SU-DHL-6 (cell line): Measurements from ENCODE around the gene ELL2.

Experiments used
- H2AFZ ChIP-seq: fragments of 200-600 bp; sonication (generic); 2 replicates; pipeline ENCODE4 v1.6.1; 2014; ENCODE audit warnings: low read depth, mild to moderate bottlenecking, moderate library complexity, mixed read lengths, antibody characterized with exemption, low read length; ENCODE audit not compliant: severe bottlenecking
- H3F3A ChIP-seq: fragments of 200-600 bp; shearing (Covaris generic); 2 replicates; pipeline ENCODE4 v1.6.0; 2016; ENCODE audit warnings: antibody characterized with exemption, mild to moderate bottlenecking; ENCODE audit not compliant: insufficient read depth
- H3K27ac ChIP-seq: fragments of 200-600 bp; sonication (generic); 2 replicates; pipeline ENCODE4 v1.5.1; 2016; ENCODE audit warnings: low read depth, mild to moderate bottlenecking, low read length, moderate library complexity, mixed read lengths
- H3K27me3 ChIP-seq: fragments of 200-600 bp; sonication (generic), shearing (Covaris generic); 2 replicates; pipeline ENCODE4 v1.6.0; 2014; ENCODE audit warnings: mild to moderate bottlenecking, low read length
- H3K36me3 ChIP-seq: fragments of 200-600 bp; sonication (generic); 2 replicates; pipeline ENCODE4 v1.6.1; 2014; ENCODE audit warnings: mild to moderate bottlenecking, low read length, mixed read lengths
- H3K4me2 ChIP-seq: fragments of 300-600, 200-600 bp; shearing (Covaris generic), sonication (generic); 2 replicates; pipeline ENCODE4 v1.6.0; 2014; ENCODE audit warnings: low read length, low read depth, mild to moderate bottlenecking; ENCODE audit not compliant: poor library complexity, severe bottlenecking
- H3K4me3 ChIP-seq: fragments of 200-600 bp; sonication (generic); 2 replicates; pipeline ENCODE4 v1.5.1; 2014; ENCODE audit warnings: antibody characterized with exemption, low read length, mild to moderate bottlenecking, mixed read lengths; ENCODE audit not compliant: insufficient read depth, poor library complexity, severe bottlenecking
- H3K79me2 ChIP-seq: fragments of 200-600 bp; sonication (generic); 2 replicates; pipeline ENCODE4 v1.6.1; 2014; ENCODE audit warnings: mild to moderate bottlenecking, low read length, moderate library complexity; ENCODE audit not compliant: insufficient read depth
- H3K9ac ChIP-seq: fragments of 200-600 bp; sonication (generic); 2 replicates; pipeline ENCODE4 v1.7.0; 2014; ENCODE audit warnings: mild to moderate bottlenecking, low read length
- H3K9me2 ChIP-seq: fragments of 200-600 bp; sonication (generic); replicated peaks from 2 replicates; pipeline ENCODE4 v1.6.1; 2014; ENCODE audit warnings: low read length; ENCODE audit not compliant: insufficient read depth
- H3K9me3 ChIP-seq: fragments of 200-600 bp; sonication (generic); 2 replicates; pipeline ENCODE4 v1.6.1; 2014; ENCODE audit warnings: low read length, mixed read lengths; ENCODE audit not compliant: insufficient read depth
- H4K20me1 ChIP-seq: fragments of 200-600 bp; sonication (generic); 2 replicates; pipeline ENCODE4 v1.6.1; 2014; ENCODE audit warnings: low read depth, mild to moderate bottlenecking, antibody characterized with exemption, low read length, moderate library complexity, mixed read lengths
- EZH2phosphoT487 ChIP-seq: fragments of 200-600 bp; sonication (generic), shearing (Covaris generic); conservative IDR thresholded peaks from 2 replicates; pipeline ENCODE4 v1.6.1; 2018; ENCODE audit warnings: mild to moderate bottlenecking, antibody characterized with exemption, low read length, moderate library complexity, mixed read lengths
- TF ChIP-seq, protein P1 (sequence below): fragments of 200-600 bp; sonication (generic); IDR thresholded peaks from one replicate; pipeline ENCODE4 v1.5.1; 2017; ENCODE audit warnings: antibody characterized with exemption, mild to moderate bottlenecking, low read length, moderate library complexity; ENCODE audit not compliant: insufficient read depth, poor library complexity, severe bottlenecking

Gene ELL2

DNA sequence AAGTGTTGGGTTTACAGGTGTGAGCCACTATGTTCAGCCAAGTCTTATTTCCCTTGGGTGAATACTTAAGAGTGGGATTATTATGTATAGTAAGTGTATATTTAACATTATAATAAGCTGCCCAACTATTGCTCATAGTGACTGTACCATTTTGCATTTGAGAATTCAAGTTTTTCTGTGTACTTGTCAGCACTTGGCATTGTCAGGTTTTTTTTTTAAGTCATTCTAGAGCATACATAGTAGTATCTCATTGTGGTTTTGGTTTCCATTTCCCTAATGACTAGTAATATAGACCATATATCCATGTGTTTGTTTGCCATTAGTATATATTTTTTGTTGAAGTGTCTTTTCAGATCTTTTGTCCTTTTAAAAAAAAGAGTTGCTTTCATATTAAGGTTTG lies 10.5 kb upstream of the ELL2 start:
- Histone ChIP-seq H4K20me1 (no peaks in the 10 kb centered on the region), H3K27ac (no peak overlapping the region), H3K79me2 (no peaks in the 10 kb centered on the region), H3K36me3 (no peaks in the 10 kb centered on the region), H3K9me3 (no peaks in the 10 kb centered on the region), H3K9me2 (no peaks in the 10 kb centered on the region), H3K4me2 (no peak overlapping the region), H3K9ac (no peak overlapping the region), H3F3A (no peaks in the 10 kb centered on the region), H3K4me3 (no peak overlapping the region), H3K27me3 (no peaks in the 10 kb centered on the region), H2AFZ (no peak overlapping the region)
- TF ChIP-seq, protein P1, sequence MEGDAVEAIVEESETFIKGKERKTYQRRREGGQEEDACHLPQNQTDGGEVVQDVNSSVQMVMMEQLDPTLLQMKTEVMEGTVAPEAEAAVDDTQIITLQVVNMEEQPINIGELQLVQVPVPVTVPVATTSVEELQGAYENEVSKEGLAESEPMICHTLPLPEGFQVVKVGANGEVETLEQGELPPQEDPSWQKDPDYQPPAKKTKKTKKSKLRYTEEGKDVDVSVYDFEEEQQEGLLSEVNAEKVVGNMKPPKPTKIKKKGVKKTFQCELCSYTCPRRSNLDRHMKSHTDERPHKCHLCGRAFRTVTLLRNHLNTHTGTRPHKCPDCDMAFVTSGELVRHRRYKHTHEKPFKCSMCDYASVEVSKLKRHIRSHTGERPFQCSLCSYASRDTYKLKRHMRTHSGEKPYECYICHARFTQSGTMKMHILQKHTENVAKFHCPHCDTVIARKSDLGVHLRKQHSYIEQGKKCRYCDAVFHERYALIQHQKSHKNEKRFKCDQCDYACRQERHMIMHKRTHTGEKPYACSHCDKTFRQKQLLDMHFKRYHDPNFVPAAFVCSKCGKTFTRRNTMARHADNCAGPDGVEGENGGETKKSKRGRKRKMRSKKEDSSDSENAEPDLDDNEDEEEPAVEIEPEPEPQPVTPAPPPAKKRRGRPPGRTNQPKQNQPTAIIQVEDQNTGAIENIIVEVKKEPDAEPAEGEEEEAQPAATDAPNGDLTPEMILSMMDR, result no peak
- TF ChIP-seq EZH2phosphoT487, result no peak

DNA sequence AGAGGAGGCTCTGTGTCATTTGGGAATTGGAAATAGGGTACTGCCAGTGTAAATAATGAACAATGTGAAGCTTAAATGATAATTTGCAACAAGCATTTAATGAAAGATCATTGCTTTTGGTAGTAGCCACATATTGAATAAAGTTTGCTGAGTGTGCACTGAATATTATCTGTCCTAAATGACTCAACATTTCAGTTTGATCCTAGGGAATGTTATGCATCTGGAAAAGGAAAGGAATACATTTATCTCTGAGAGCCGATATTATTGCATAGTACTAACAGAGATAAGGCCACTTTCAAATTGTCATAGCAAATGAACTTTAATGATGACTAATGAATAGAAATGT lies 8.7 kb upstream of the ELL2 start:
- no peaks in the 10 kb centered on the region for H3F3A ChIP-seq
- no peak overlapping the region for H2AFZ ChIP-seq
- TF ChIP-seq, protein P1, result no peak
- no peak for TF ChIP-seq EZH2phosphoT487
- no peaks in the 10 kb centered on the region for H3K9me2 ChIP-seq
- no peaks in the 10 kb centered on the region for H3K9me3 ChIP-seq
- no peak overlapping the region for H3K27ac ChIP-seq
- H3K4me2 ChIP-seq, result no peak overlapping the region
- H3K36me3 ChIP-seq, result no peaks in the 10 kb centered on the region
- H3K9ac ChIP-seq, result no peak overlapping the region
- no peaks in the 10 kb centered on the region for H4K20me1 ChIP-seq
- H3K4me3 ChIP-seq, result no peak overlapping the region
- no peaks in the 10 kb centered on the region for H3K79me2 ChIP-seq
- no peaks in the 10 kb centered on the region for H3K27me3 ChIP-seq

DNA sequence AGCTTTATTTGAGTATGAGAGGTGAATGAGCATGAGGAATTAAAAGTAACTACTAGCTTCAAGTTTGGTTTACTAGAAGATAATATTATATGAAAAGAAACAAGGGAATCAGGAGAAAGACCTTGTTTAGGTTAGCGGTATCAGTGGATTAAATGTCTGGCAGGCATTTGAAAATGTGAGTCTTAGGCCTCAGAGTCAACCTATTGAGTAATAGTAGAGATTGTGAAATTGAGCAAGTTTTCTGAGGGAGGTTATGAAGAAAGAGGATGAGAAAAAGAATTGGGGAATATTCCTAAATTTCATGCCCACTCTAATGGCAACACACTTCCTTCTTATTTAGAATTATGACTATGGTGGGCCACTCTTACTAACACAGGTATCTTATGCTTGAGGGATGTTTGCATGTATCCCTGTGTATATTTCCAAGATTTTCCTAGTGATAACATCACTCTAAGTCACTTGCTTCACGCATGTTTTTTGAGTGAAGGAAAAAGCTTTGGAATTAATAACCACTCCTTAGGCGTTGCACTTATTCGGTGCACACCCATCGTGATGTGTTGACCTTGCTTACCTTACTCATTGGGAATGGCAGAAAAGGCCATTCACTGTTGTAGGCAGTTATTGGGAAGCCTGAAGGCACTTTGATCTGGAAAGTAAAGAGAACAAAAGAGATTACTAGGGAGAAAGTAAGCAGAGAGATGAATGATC lies 8.2 kb upstream of the ELL2 start:
- H3K36me3 ChIP-seq, result no peaks in the 10 kb centered on the region
- no peaks in the 10 kb centered on the region for H3K9me2 ChIP-seq
- no peaks in the 10 kb centered on the region for H4K20me1 ChIP-seq
- no peak overlapping the region for H3K4me2 ChIP-seq
- no peaks in the 10 kb centered on the region for H3K27me3 ChIP-seq
- no peak overlapping the region for H2AFZ ChIP-seq
- H3K4me3 ChIP-seq, result no peak overlapping the region
- H3K9ac ChIP-seq, result no peak overlapping the region
- TF ChIP-seq EZH2phosphoT487, result no peak
- TF ChIP-seq, protein P1, result no peak
- no peak overlapping the region for H3K27ac ChIP-seq
- H3K9me3 ChIP-seq, result no peaks in the 10 kb centered on the region
- H3F3A ChIP-seq, result no peaks in the 10 kb centered on the region
- H3K79me2 ChIP-seq, result no peaks in the 10 kb centered on the region
